Endothelial cell of umbilical vein (primary cell): ENCODE results near the gene CCDC6. TPM values are rescaled to one million over a fixed set of nuclear protein-coding genes. Genes with fewer than 3 reads are reported as not detected.

Experiments
- BruUV-seq: library from RNA; stranded (reverse); fragments of 400-500 nt; replicated peaks from 2 replicates; lab custom pipeline; 2021; lab: Mats Ljungman, UMichigan
- CTCF ChIA-PET: fragments of 300-600, 350-600 bp; sonication (Branson Sonifier 250); formaldehyde crosslinking; loops from one replicate; lab custom pipeline; 2021; ENCODE audit warnings: antibody characterized with exemption, inconsistent platforms; lab: Charles Lee
- POLR2A ChIA-PET: fragments of 300-600, 350-600 bp; sonication (Branson Sonifier 250); formaldehyde crosslinking; loops from one replicate; lab custom pipeline; 2021; ENCODE audit warnings: antibody characterized with exemption, inconsistent platforms; lab: Charles Lee
- DNase-seq: peaks from one replicate; pipeline ENCODE4 v3.0.0-alpha.2; 2011; ENCODE audit warnings: low read depth, low spot score
- FAIRE-seq: peaks from 2 replicates; lab custom pipeline; 2011; peaks lifted over from hg19 to GRCh38; lab: Jason Lieb, UNC
- H2AFZ ChIP-seq: 2 replicates; pipeline ENCODE4 v1.6.0; 2012; ENCODE audit warnings: low read depth, low read length, control low read depth, inconsistent platforms
- H3K27ac ChIP-seq: 2 replicates; pipeline ENCODE4 v1.5.1; 2011; ENCODE audit warnings: low read depth, mild to moderate bottlenecking, control low read depth, low read length, moderate library complexity; ENCODE audit not compliant: insufficient read depth
- H3K27me3 ChIP-seq, 2 experiments: 2 replicates each; pipeline versions ENCODE4 v1.6.0 to v1.6.1; 2011; ENCODE audit warnings: low read length in 2 of 2, mixed read lengths in 1 of 2; ENCODE audit not compliant: control insufficient read depth in 2 of 2, insufficient read depth in 2 of 2
- H3K36me3 ChIP-seq, 2 experiments: 2 replicates in 1 of 2; 3 replicates in 1 of 2; pipeline ENCODE4 v1.5.1; 2011; ENCODE audit warnings: low read length in 2 of 2, mild to moderate bottlenecking in 1 of 2, moderate library complexity in 1 of 2; ENCODE audit not compliant: control insufficient read depth in 2 of 2, insufficient read depth in 2 of 2; ENCODE audit errors: extremely low read depth in 1 of 2
- H3K4me1 ChIP-seq: 3 replicates; pipeline ENCODE4 v1.5.1; 2011; ENCODE audit warnings: mild to moderate bottlenecking, low read length; ENCODE audit not compliant: control insufficient read depth, insufficient read depth; ENCODE audit errors: extremely low read depth
- H3K4me2 ChIP-seq: 2 replicates; pipeline ENCODE4 v1.6.1; 2011; ENCODE audit warnings: low read length, control low read depth, mixed read lengths; ENCODE audit not compliant: insufficient read depth
- H3K4me3 ChIP-seq, 3 experiments: fragments of 200-600 bp in 1 of 3; sonication (generic), shearing (Covaris generic) in 1 of 3; replicated peaks in 1 of 3; 2 replicates each; pipeline ENCODE4 v1.5.1; 2011 to 2016; ENCODE audit warnings: control low read depth in 3 of 3, low read length in 3 of 3, mild to moderate bottlenecking in 2 of 3, inconsistent platforms in 1 of 3, low read depth in 1 of 3, moderate library complexity in 1 of 3; ENCODE audit not compliant: insufficient read depth in 1 of 3
- H3K79me2 ChIP-seq: 2 replicates; pipeline ENCODE4 v1.6.0; 2012; ENCODE audit warnings: low read length, inconsistent platforms; ENCODE audit not compliant: control insufficient read depth, insufficient read depth
- H3K9ac ChIP-seq: replicated peaks from 2 replicates; pipeline ENCODE3; 2011; ENCODE audit warnings: low read length, control low read depth; ENCODE audit not compliant: insufficient read depth; ENCODE audit errors: extremely low read depth
- H3K9me1 ChIP-seq: replicated peaks from 3 replicates; pipeline ENCODE4 v1.6.0; 2011; ENCODE audit warnings: mild to moderate bottlenecking, low read length; ENCODE audit not compliant: control insufficient read depth, insufficient read depth; ENCODE audit errors: extremely low read depth
- H3K9me3 ChIP-seq: replicated peaks from 2 replicates; pipeline ENCODE4 v1.5.1; 2012; ENCODE audit warnings: low read length, inconsistent platforms; ENCODE audit not compliant: control insufficient read depth, insufficient read depth
- H4K20me1 ChIP-seq: replicated peaks from 2 replicates; pipeline ENCODE3; 2011; ENCODE audit warnings: mild to moderate bottlenecking, low read length; ENCODE audit not compliant: control insufficient read depth, insufficient read depth; ENCODE audit errors: extremely low read depth
- CTCF ChIP-seq, 2 donors: IDR thresholded peaks; 1 replicate in 1 of 2; 2 replicates in 1 of 2; pipeline ENCODE4 v1.5.1; 2011; ENCODE audit warnings: low read length in 2 of 2, mild to moderate bottlenecking in 2 of 2, moderate library complexity in 2 of 2, control low read depth in 1 of 2, inconsistent platforms in 1 of 2, low read depth in 1 of 2; ENCODE audit not compliant: insufficient read depth in 1 of 2; ENCODE audit errors: extremely low read depth in 1 of 2
- EZH2 ChIP-seq: IDR thresholded peaks from 2 replicates; pipeline ENCODE4 v1.6.1; 2012; ENCODE audit warnings: borderline replicate concordance, low read depth, mild to moderate bottlenecking, moderate library complexity, low read length, inconsistent platforms; ENCODE audit not compliant: severe bottlenecking
- FOS ChIP-seq: IDR thresholded peaks from 2 replicates; pipeline ENCODE4 v1.6.1; 2011; ENCODE audit warnings: mild to moderate bottlenecking, low read length, moderate library complexity, borderline replicate concordance; ENCODE audit not compliant: insufficient read depth
- GATA2 ChIP-seq: IDR thresholded peaks from 2 replicates; pipeline ENCODE4 v1.7.0; 2011; ENCODE audit warnings: low read depth, mild to moderate bottlenecking, moderate library complexity, mixed read lengths, low read length; ENCODE audit not compliant: insufficient read length, insufficient read depth
- JUN ChIP-seq: IDR thresholded peaks from 2 replicates; pipeline ENCODE4 v1.6.1; 2011; ENCODE audit warnings: borderline replicate concordance, low read depth; ENCODE audit not compliant: insufficient read length, insufficient read depth
- MAX ChIP-seq: IDR thresholded peaks from 2 replicates; pipeline ENCODE4 v1.6.1; 2011; ENCODE audit not compliant: insufficient read depth, insufficient read length
- MYC ChIP-seq: IDR thresholded peaks from one replicate; pipeline ENCODE4 v1.6.1; 2011; ENCODE audit warnings: mild to moderate bottlenecking, low read depth, low read length
- POLR2A ChIP-seq: IDR thresholded peaks from 2 replicates; pipeline ENCODE4 v1.6.1; 2012; ENCODE audit warnings: low read depth, mild to moderate bottlenecking, control low read depth, low read length
- POLR2AphosphoS5 ChIP-seq: IDR thresholded peaks from 2 replicates; pipeline ENCODE4 v1.6.1; 2012; ENCODE audit warnings: low read depth, mild to moderate bottlenecking, control low read depth, low read length, moderate library complexity; ENCODE audit not compliant: insufficient read depth
- dilution Hi-C: fragments of 300-500 bp; cut with MboI; formaldehyde crosslinking; loops from one replicate; pipeline ENCODE4 v1.15.0; 2019; ENCODE audit warnings: low sequenced_read_pairs; ENCODE audit not compliant: extremely low pct_ligation_motif_present
- intact Hi-C: fragments of 100-400 bp; cut with micrococcal nuclease; formaldehyde crosslinking; loops from one replicate; pipeline ENCODE4 v1.10.0; 2022
- polyA plus RNA-seq, 4 experiments: library from polyadenylated mRNA; depleted of rRNA in 3 of 4; stranded (reverse) in 3 of 4; unstranded in 1 of 4; fragments of >200 nt; gene quantifications; 2 replicates each; pipeline versions ENCODE4 v1.2.1 to v1.2.3, GENCODE V29; 2011 to 2012; ENCODE audit warnings: missing spikeins in 1 of 4
- total RNA-seq: library from RNA; stranded (reverse); gene quantifications from 2 replicates; pipeline ENCODE4 v1.2.3, GENCODE V29; 2021

Gene CCDC6
- total and polyA plus RNA-seq, 2 donors (not counting 3 experiments of a cell fraction or from before 2014, with no cell fraction given) = 16.8 to 36.8 TPM

- Histone ChIP-seq H3K27me3 (no peaks in the 10 kb centered on the region), H3K4me2 (no peak overlapping the region), H3K9me3 (no peaks in the 10 kb centered on the region), H3K27ac (no peak overlapping the region), H3K4me1 (peaks cover 5% of the 10 kb centered on the region), H3K4me3 (no peak overlapping the region), H3K9ac (no peak overlapping the region), H3K79me2 (peaks cover 64% of the 10 kb centered on the region), H2AFZ (no peak overlapping the region), H3K36me3 (no peaks in the 10 kb centered on the region), H3K9me1 (no peaks in the 10 kb centered on the region), H4K20me1 (peaks cover 4% of the 10 kb centered on the region)
- no TSS peak for BruUV-seq
- POLR2A ChIA-PET = no interaction called here
- CTCF ChIA-PET = interaction anchor here (0.8 kb wide), 1 partner anchor 27 kb away, joined by 3 read pairs; no protein-coding TSS in a partner anchor
- intact Hi-C loops (no loop called here), dilution Hi-C loops (no loop called here)
- TF ChIP-seq JUN = no peak
- no peak for TF ChIP-seq POLR2AphosphoS5
- no peak for TF ChIP-seq GATA2
- no peak for TF ChIP-seq MYC
- no peak for DNase-seq
- FAIRE-seq = no peak
Measured at GRCh38 chr10:59878915-59879314, 27.4 kb downstream of the CCDC6 start.

DNA sequence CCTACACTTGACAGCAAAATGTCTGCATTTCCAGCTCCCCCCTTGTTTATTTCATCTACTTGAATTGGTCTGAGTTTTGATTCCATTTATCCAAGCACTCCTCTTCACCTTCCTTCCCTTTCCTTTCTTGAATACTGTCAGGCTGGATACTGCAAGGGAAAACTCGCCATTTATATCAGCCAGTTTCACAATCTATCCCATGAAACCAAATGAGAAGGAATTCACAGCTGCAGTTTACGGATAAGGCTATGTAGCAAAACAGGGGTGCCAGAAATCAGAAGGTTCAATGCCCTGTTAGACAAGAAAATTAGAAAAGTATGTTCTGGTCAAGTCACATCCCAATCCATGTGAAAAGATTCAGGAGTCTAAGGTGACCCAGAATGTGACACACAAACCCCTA is 28.1 kb downstream of the CCDC6 start:
- no peak overlapping the region for H3K4me2 ChIP-seq
- no peak overlapping the region for H3K27ac ChIP-seq
- no peak overlapping the region for H3K9ac ChIP-seq
- H3K36me3 ChIP-seq = no peaks in the 10 kb centered on the region
- DNase-seq (no peak), FAIRE-seq (no peak)
- no peaks in the 10 kb centered on the region for H3K27me3 ChIP-seq
- peaks cover 58% of the 10 kb centered on the region for H3K79me2 ChIP-seq
- ChIA-PET POLR2A (no interaction called here), CTCF (no interaction called here)
- dilution Hi-C loops = no loop called here
- H3K4me1 ChIP-seq = peaks cover 5% of the 10 kb centered on the region
- H3K9me3 ChIP-seq = no peaks in the 10 kb centered on the region
- no TSS peak for BruUV-seq
- intact Hi-C loops = no loop called here
- TF ChIP-seq FOS (no peak), MAX (no peak), EZH2 (no peak), POLR2AphosphoS5 (no peak), GATA2 (no peak), POLR2A (no peak), JUN (no peak), MYC (no peak), CTCF (IDR thresholded peaks at IDR 0.05; ENCODE audit: extremely low read depth in 1 of 2, insufficient read depth in 1 of 2, low read depth in 1 of 2, low read length in 2 of 2) (no peak)
- no peak overlapping the region for H3K4me3 ChIP-seq
- no peaks in the 10 kb centered on the region for H3K9me1 ChIP-seq
- peaks cover 4% of the 10 kb centered on the region for H4K20me1 ChIP-seq
- no peak overlapping the region for H2AFZ ChIP-seq
